Measurements from ENCODE around the gene CHSY3.

CHSY3 gene

GRCh38 chr5:129978270-129978669 is 74.0 kb downstream of the CHSY3 start:
- no peak for TF ChIP-seq CTCF (IDR thresholded peaks at IDR 0.05)
- Histone ChIP-seq H3K9me3 (ENCODE audit: control insufficient read depth, low read length) (no peaks in the 10 kb centered on the region), H3K27ac (no peak overlapping the region), H3K27me3 (ENCODE audit: control insufficient read depth, insufficient read depth, low read length) (no peaks in the 10 kb centered on the region), H3K79me2 (no peaks in the 10 kb centered on the region), H3K4me3 (ENCODE audit: low read depth, low read length) (no peak overlapping the region), H2AFZ (no peak overlapping the region), H3K9ac (no peak overlapping the region), H3K4me2 (ENCODE audit: low read length) (no peak overlapping the region), H3K4me1 (no peaks in the 10 kb centered on the region), H3K36me3 (ENCODE audit: control insufficient read depth, insufficient read depth, low read length) (no peaks in the 10 kb centered on the region)

- no peak for TF ChIP-seq CTCF (IDR thresholded peaks at IDR 0.05)
- no peak overlapping the region for H3K27ac ChIP-seq
- no peaks in the 10 kb centered on the region for H3K79me2 ChIP-seq
- H3K4me3 ChIP-seq (ENCODE audit: low read depth, low read length) = no peak overlapping the region
- no peaks in the 10 kb centered on the region for H3K27me3 ChIP-seq (ENCODE audit: control insufficient read depth, insufficient read depth, low read length)
- H3K9me3 ChIP-seq (ENCODE audit: control insufficient read depth, low read length) = no peaks in the 10 kb centered on the region
- no peaks in the 10 kb centered on the region for H3K4me1 ChIP-seq
- no peak overlapping the region for H3K4me2 ChIP-seq (ENCODE audit: low read length)
- no peaks in the 10 kb centered on the region for H3K36me3 ChIP-seq (ENCODE audit: control insufficient read depth, insufficient read depth, low read length)
- H3K9ac ChIP-seq = no peak overlapping the region
- no peak overlapping the region for H2AFZ ChIP-seq
These were observed 84.2 kb downstream of the CHSY3 start for GRCh38 chr5:129988453-129988852.

GRCh38 chr5:129991780-129992179 is 87.5 kb downstream of the CHSY3 start:
- Histone ChIP-seq H3K9ac (no peak overlapping the region), H3K36me3 (ENCODE audit: control insufficient read depth, insufficient read depth, low read length) (no peaks in the 10 kb centered on the region)
- no peak for TF ChIP-seq CTCF (IDR thresholded peaks at IDR 0.05)

GRCh38 chr5:129996896-129997295 is 92.6 kb downstream of the CHSY3 start:
- no peaks in the 10 kb centered on the region for H3K9me3 ChIP-seq (ENCODE audit: control insufficient read depth, low read length)
- no peak overlapping the region for H3K27ac ChIP-seq
- no peak for TF ChIP-seq CTCF (IDR thresholded peaks at IDR 0.05)
- no peak overlapping the region for H2AFZ ChIP-seq
- no peak overlapping the region for H3K9ac ChIP-seq
- H3K4me1 ChIP-seq = no peaks in the 10 kb centered on the region
- H3K36me3 ChIP-seq (ENCODE audit: control insufficient read depth, insufficient read depth, low read length) = no peaks in the 10 kb centered on the region
- H3K27me3 ChIP-seq (ENCODE audit: control insufficient read depth, insufficient read depth, low read length) = no peaks in the 10 kb centered on the region
- no peak overlapping the region for H3K4me3 ChIP-seq (ENCODE audit: low read depth, low read length)
- H3K79me2 ChIP-seq = no peaks in the 10 kb centered on the region
- no peak overlapping the region for H3K4me2 ChIP-seq (ENCODE audit: low read length)

More at GRCh38 chr5:129991780-129992179, 87.5 kb downstream of the CHSY3 start:
- no peaks in the 10 kb centered on the region for H3K4me1 ChIP-seq
- H3K4me2 ChIP-seq (ENCODE audit: low read length) = no peak overlapping the region
- no peaks in the 10 kb centered on the region for H3K79me2 ChIP-seq
- H2AFZ ChIP-seq = no peak overlapping the region
- H3K27me3 ChIP-seq (ENCODE audit: control insufficient read depth, insufficient read depth, low read length) = no peaks in the 10 kb centered on the region
- no peaks in the 10 kb centered on the region for H3K9me3 ChIP-seq (ENCODE audit: control insufficient read depth, low read length)
- no peak overlapping the region for H3K4me3 ChIP-seq (ENCODE audit: low read depth, low read length)
- H3K27ac ChIP-seq = no peak overlapping the region

- Histone ChIP-seq H3K9ac (no peak overlapping the region), H3K4me1 (no peaks in the 10 kb centered on the region), H3K27me3 (ENCODE audit: control insufficient read depth, insufficient read depth, low read length) (no peaks in the 10 kb centered on the region), H3K79me2 (no peaks in the 10 kb centered on the region), H3K4me3 (ENCODE audit: low read depth, low read length) (no peak overlapping the region), H3K9me3 (ENCODE audit: control insufficient read depth, low read length) (no peaks in the 10 kb centered on the region), H3K27ac (no peak overlapping the region), H3K36me3 (ENCODE audit: control insufficient read depth, insufficient read depth, low read length) (no peaks in the 10 kb centered on the region), H3K4me2 (ENCODE audit: low read length) (no peak overlapping the region), H2AFZ (no peak overlapping the region)
- no peak for TF ChIP-seq CTCF (IDR thresholded peaks at IDR 0.05)
These were observed 96.2 kb downstream of the CHSY3 start for GRCh38 chr5:130000460-130000859.
